Measurements from ENCODE around the gene HES1.
"Not testable (repeated sequence)": the region's sequence is repeated elsewhere in the genome, so short reads cannot be mapped to it uniquely, and the experiment has no call there.

Gene HES1

GRCh38 chr3:194141415-194142155, 5.6 kb downstream of the HES1 start:
- DNase-seq (ENCODE audit: low read depth): no peak

DNA sequence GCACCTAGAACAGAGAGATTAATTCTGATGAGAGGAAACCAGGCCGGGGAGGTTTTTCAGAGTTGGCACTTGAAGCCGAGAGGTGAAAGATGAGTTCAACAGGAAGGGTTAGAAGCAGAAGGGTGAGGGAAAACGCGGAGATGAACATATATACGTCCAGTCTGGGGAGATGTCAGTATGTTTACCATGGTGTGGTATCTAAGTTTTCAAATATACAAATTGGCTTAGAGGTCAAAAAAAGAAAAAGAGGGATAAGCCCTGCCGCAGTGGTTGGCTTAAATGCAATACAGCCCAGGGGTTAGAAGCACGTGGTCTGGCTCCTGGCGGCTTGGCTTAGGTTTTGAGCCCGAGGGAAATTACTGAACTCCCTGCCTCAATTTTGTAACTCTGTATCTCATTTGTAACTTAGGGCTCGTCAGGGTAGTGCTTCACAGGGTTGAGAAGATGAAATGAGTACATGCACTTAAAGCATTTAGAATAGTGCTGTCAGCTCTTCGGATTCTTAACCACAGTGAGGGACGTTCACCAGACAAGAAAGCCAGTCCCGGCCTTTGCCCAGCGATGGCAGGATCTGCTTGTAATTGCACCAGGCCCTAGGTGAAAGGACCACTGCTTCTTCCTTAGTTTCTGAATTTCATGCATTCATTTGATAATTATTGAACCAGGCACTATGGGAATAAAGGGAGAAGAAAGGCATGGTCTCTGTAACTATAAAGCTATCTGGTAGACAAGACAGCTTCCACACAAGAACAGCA, 6.4 kb downstream of the HES1 start:
- DNase-seq (ENCODE audit: low read depth): no peak

GRCh38 chr3:194145702-194146101, 9.8 kb downstream of the HES1 start:
- no peak for DNase-seq (ENCODE audit: low read depth)

GRCh38 chr3:194147679-194148078, 11.7 kb downstream of the HES1 start:
- no peak for DNase-seq (ENCODE audit: low read depth)

DNA sequence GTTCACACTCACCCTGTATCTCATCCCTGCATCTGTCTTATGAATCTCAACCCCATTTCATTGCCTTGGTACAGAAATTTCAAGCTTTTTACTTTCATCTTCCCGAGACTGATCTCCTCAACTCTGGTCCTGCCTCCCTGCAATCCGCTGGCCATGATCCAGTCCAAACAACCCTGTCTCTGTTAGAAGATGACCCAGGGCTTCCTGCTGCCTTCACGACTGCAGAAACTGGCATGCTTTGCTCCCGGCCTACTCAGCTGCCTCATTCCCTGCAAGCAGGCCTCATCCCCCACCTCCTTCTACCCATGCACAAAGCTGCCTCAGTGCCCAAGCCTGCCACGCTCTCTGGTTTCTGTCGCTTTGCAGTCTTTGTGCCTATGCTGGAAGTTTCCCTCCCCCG, 12.4 kb downstream of the HES1 start:
- no peak for DNase-seq (ENCODE audit: low read depth)

GRCh38 chr3:194150252-194150934, 14.4 kb downstream of the HES1 start:
- DNase-seq (ENCODE audit: low read depth): no peak

- DNase-seq (ENCODE audit: low read depth): not testable (repeated sequence)
These were observed 15.0 kb downstream of the HES1 start for GRCh38 chr3:194150935-194151302.

GRCh38 chr3:194154346-194154745, 18.4 kb downstream of the HES1 start:
- DNase-seq (ENCODE audit: low read depth): no peak

GRCh38 chr3:194156095-194156494, 20.1 kb downstream of the HES1 start:
- no peak for DNase-seq (ENCODE audit: low read depth)

DNA sequence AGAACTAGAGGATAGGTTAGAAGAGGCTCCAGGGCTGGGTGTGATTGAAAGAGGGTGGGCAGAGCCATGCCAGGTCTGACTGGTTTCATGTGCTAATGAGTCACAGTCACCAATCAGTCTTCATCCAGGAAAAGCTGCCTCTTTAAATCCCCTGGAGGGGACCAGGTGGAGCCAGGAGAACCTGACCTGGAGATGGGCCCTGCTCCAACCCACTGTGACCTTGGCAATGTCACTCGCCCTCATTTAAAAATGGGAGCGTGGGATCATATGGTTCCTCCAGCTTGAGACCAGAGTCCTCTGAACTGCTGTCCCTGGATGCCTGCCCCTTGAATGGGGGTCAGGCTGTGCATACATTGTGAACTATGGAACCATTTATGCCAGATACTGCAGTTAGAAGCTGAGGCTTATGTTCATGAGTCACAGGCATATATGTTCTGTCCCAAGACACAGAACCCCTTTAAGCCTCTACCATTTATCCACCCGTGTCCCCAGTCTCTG, 23.0 kb downstream of the HES1 start:
- DNase-seq (ENCODE audit: low read depth): no peak

DNA sequence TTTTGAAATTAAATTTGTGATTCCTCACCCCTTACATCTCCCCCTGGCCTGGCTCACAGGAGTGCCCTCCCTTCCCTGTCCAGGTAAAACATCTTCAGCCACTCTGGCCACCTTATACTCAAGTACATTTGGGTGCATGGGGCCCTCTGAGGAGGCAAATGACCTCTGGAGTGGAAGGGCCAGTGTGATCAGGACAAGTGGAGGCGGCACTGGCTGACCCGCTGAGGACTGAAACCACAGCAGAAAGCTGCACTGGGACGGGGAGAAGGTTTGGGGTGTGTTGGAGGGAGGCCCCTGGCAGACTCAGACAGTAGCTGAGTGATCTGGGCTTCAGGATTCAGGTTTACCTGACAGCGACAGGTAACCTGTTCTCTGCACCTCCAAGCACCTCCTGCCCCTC, 24.2 kb downstream of the HES1 start:
- no peak for DNase-seq (ENCODE audit: low read depth)

- DNase-seq (ENCODE audit: low read depth): no peak
These were observed 25.4 kb downstream of the HES1 start for GRCh38 chr3:194161131-194162045.

DNA sequence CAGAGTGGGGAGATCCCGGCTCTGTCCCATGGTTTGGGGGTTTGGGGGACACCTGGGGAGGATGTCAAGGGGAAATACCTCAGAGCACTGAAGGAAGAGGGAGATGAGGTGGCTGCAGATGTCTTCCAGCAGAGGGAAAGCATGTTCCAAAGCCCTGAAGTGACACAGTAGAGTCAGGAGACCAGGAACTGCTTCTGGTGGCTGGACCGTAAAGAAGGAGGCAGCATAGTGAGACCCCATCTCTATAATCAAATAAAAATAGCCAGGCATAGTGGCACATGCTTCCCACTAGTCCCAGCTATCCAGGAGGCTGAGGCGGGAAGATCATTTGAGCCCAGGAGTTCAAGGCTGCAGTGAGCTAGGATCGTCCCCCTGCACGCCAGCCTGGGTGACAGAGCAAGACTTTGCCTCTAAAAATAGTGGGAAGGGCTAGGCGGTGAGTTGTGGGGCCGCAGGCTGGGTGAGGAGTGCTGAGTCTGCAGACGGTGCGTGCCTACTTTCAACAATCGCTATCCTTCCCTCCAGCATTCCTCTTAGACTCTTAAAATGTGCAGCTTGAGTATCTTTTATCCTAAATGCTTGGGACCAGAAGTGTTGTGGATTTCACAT, 26.2 kb downstream of the HES1 start:
- no peak for DNase-seq (ENCODE audit: low read depth)

- no peak for DNase-seq (ENCODE audit: low read depth)
These were observed 27.1 kb downstream of the HES1 start for GRCh38 chr3:194162817-194163584.

DNA sequence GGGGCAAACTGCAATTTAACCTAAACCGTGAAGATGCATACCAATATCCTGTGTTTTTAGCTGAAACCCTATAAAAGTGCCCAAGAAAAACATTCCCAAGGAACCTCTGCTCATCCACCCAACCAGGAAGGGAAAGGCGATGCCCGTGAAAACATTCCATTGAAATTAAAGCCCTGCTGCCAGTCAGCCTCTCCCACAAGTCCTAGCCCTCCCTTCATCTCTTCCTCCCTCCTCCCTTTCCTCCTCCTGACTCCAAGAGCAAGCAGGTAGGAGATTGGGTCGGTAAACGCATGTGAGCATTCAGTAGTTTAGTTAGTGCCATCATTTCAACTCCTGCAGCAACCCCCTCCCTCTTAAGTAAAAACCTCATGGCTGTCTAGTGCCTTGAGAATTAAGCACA, 27.7 kb downstream of the HES1 start:
- DNase-seq (ENCODE audit: low read depth): no peak

- DNase-seq (ENCODE audit: low read depth): no peak
These were observed 28.9 kb downstream of the HES1 start for GRCh38 chr3:194164861-194165260.

DNA sequence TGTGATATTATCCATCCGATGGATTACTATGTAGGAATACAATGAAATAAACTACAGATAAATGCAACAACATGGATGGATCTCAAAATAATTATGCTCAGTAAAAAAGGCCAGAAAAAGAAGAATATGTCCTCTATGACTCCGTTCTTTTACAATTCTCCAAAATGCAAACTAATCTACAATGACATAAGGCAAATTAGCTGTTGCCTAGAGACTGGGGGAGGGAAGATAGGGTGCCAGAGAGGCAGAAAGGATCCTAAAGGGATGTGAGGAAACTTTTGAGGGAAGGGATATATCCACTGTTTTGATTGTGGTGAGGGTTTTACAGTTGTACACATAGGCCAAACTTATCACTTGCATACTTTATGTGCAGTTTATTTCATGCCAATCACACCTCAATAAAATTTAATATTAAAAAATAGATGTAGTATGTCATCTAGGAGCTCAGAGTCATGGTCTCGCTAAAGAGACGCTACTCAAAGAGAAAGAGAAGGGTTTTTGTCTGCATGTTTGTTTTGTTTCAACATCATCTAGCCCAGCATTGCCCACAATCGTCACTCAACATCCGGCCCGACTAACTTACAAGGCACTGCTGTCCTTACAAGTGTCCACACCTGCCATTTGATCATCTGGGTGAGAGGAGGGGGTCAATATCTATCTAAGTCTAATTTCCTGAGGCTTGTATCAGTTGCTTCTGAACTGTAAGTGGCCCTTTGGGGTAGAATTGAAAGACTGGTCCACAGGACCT, 29.5 kb downstream of the HES1 start:
- no peak for DNase-seq (ENCODE audit: low read depth)

DNA sequence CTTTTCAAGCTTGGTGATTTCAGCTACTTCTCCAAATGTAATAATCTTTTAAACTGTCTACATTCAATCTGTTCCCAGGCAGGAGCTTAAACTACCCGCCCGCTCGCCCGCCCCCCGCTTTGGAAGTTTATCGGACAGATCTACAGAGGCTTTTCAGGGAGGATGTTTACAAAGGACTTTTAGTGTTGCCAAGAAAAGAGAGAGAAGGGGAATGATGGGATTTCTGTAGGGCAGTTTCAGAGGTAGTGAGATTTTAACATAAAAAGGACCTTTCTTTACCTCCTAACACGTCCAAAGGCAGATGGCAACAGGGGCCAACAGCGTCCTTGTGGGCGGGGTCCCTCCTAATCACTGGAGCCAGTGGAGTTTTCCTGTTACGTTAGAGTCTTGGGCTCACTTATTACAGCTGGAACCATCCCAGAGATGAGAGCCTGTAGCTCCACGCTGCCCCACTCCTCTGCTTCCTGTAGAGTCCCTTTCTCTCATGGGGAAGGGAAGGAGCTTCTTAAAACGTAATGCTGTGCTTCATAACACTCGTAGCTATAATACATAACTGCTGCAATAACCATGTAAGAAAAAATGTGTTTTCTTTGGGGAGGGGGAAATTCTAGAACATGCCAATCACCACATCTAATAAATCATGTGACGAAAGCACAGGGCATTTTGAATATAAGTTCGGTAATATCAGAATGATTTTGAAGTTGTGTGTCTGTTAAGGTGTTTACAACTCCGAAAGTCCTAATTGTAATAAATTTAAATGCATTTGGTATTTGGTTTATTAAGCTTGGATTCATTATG, 30.9 kb downstream of the HES1 start:
- no peak for DNase-seq (ENCODE audit: low read depth)
